Skeletal muscle satellite cell (primary cell): ENCODE measurements around the gene EFNA5.
A peak's percentile ranks its signal among the peaks of the same experiment; 100 is the strongest.

Experiments used
- H3K27me3 ChIP-seq: 2 replicates; pipeline ENCODE4 v1.7.0; 2013; ENCODE audit warnings: low read length; ENCODE audit not compliant: control insufficient read depth, insufficient read depth
- H3K36me3 ChIP-seq: 2 replicates; pipeline ENCODE4 v1.7.0; 2013; ENCODE audit warnings: mild to moderate bottlenecking, control low read depth, low read length; ENCODE audit not compliant: insufficient read depth
- H3K4me1 ChIP-seq: 2 replicates; pipeline ENCODE4 v1.7.0; 2013; ENCODE audit warnings: low read length; ENCODE audit not compliant: control insufficient read depth, insufficient read depth
- H3K4me2 ChIP-seq: 2 replicates; pipeline ENCODE4 v1.7.0; 2013; ENCODE audit warnings: mild to moderate bottlenecking, low read length
- H3K4me3 ChIP-seq: 2 replicates; pipeline ENCODE4 v1.7.0; 2013; ENCODE audit warnings: low read length
- H3K9ac ChIP-seq: 2 replicates; pipeline ENCODE4 v1.7.0; 2013; ENCODE audit warnings: mild to moderate bottlenecking, low read depth, low read length, moderate library complexity
- H3K9me3 ChIP-seq: replicated peaks from 2 replicates; pipeline ENCODE4 v1.7.0; 2013; ENCODE audit warnings: mild to moderate bottlenecking, control low read depth, low read length

EFNA5 gene

DNA sequence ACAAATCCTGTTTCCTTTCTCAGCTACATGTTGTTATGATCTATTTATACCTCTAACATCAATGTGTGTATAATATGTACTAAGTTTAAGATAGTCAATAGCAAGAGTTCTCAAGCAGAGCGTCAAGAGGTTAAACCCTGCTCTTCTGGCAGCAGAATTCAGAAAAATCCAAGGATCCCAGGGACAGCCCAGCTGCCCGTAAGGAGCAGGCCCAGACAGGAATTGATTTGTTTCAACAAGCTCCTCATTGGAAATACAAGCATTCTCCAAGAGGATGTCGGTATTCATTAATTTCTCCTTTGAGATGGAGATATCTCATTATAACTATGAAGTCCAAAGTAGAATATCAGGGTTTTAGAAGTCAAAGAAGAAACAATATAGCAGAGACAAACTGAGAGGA is 14.9 kb downstream of the EFNA5 start:
- H3K27me3 ChIP-seq: no peaks in the 10 kb centered on the region
- H3K9ac ChIP-seq: no peak overlapping the region
- no peaks in the 10 kb centered on the region for H3K9me3 ChIP-seq
- H3K4me3 ChIP-seq: no peak overlapping the region
- H3K4me2 ChIP-seq: no peak overlapping the region
- no peaks in the 10 kb centered on the region for H3K36me3 ChIP-seq
- no peaks in the 10 kb centered on the region for H3K4me1 ChIP-seq

DNA sequence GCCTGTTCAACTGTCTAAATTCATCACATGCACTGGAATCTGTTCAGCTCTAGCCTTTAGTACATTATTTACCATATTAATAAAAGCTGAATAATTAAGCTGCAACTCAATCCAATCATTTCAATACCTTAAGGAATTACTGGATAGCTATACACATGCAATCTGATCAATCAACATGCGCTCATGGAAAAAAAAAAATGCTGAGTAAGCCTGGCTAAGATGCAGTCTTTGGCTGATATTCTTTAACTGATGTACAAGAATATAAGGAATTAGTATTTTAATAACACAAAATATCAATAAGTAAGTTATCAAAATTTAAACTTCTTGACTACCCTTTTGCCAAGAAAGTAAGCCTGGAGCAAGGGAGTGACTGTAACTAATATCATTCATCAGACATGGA is 15.9 kb downstream of the EFNA5 start:
- Histone ChIP-seq H3K4me3 (no peak overlapping the region), H3K9me3 (no peaks in the 10 kb centered on the region), H3K36me3 (no peaks in the 10 kb centered on the region), H3K27me3 (no peaks in the 10 kb centered on the region), H3K4me1 (no peaks in the 10 kb centered on the region), H3K4me2 (no peak overlapping the region), H3K9ac (no peak overlapping the region)

DNA sequence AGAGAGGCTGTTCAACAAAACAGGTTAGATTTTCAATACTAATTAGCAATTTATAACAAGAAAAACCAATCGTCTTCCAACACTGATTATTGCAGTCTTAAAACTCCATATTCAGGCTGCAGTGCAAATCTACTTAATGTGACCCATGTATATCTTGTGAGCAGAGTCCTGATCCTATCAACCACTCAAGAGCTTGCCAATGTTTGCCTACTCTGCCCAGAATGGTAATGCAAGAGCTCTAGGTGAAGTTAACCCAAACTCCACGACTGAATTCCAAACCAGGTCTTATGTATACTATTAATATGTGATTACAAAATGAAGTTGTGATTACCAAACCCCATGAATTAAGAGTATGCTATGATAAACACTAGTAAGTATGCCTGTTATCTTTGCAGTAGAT is 17.1 kb downstream of the EFNA5 start:
- no peaks in the 10 kb centered on the region for H3K27me3 ChIP-seq
- H3K4me1 ChIP-seq: no peaks in the 10 kb centered on the region
- no peaks in the 10 kb centered on the region for H3K36me3 ChIP-seq
- no peak overlapping the region for H3K9ac ChIP-seq
- no peak overlapping the region for H3K4me3 ChIP-seq
- H3K4me2 ChIP-seq: no peak overlapping the region
- no peaks in the 10 kb centered on the region for H3K9me3 ChIP-seq

DNA sequence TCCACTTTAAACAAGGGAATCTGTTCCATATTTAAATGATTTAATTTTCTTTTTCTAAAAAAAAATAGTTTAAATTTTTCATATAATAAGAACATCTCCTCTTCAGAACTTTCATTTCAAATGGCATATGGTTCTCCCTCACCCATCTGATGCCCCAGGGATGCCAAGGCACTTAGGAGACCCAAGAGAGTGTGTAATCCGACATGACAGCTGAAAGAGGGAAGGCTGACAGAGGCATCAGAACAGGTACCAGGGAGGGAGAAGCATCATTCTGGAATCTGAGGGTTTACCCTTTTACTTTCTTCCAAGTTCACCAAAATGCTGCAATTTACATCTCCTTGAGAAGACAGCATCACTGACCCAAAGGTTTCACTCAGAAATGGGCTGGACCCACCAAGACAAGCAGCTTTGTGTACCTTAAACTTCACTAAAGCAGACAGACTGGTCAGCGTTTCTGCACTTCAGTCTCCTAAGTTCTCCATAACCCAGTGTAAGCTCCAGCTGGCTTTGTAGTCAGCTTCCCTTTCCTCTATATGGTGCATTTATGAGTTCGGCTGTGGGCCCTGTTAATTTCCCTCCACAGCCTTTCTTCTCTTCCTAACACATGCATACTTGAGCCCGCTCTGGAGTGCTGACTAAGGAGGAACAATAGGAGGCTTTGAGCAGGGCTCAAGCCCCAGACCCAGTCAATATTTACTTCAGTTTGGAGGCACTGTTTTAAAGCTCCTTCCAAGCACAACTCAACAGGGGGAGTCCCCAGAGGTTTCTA is 17.7 kb downstream of the EFNA5 start:
- H3K4me2 ChIP-seq: no peak overlapping the region
- H3K27me3 ChIP-seq: no peaks in the 10 kb centered on the region
- H3K36me3 ChIP-seq: no peaks in the 10 kb centered on the region
- H3K4me3 ChIP-seq: no peak overlapping the region
- no peaks in the 10 kb centered on the region for H3K9me3 ChIP-seq
- no peak overlapping the region for H3K9ac ChIP-seq
- no peaks in the 10 kb centered on the region for H3K4me1 ChIP-seq

DNA sequence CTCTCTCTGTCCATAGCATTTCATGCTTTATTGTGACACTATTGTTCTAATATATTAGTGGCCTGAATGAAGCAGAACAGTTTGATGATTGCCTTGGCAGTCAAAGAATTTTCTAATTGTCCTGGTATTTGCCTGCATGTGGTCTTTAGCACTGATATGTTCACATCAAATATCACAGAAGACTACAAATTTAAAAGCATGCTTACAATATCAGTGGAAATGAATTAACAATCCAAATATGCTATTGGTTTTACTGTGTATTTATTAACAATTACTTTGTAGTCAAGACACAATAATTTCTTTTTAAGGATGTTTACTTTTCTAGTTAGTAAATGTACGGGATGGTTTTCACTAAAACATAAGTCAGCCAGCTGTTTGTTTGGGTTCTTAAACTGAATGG is 18.3 kb downstream of the EFNA5 start:
- no peak overlapping the region for H3K9ac ChIP-seq
- no peaks in the 10 kb centered on the region for H3K9me3 ChIP-seq
- H3K27me3 ChIP-seq: no peaks in the 10 kb centered on the region
- H3K36me3 ChIP-seq: no peaks in the 10 kb centered on the region
- no peaks in the 10 kb centered on the region for H3K4me1 ChIP-seq
- H3K4me3 ChIP-seq: no peak overlapping the region
- no peak overlapping the region for H3K4me2 ChIP-seq

DNA sequence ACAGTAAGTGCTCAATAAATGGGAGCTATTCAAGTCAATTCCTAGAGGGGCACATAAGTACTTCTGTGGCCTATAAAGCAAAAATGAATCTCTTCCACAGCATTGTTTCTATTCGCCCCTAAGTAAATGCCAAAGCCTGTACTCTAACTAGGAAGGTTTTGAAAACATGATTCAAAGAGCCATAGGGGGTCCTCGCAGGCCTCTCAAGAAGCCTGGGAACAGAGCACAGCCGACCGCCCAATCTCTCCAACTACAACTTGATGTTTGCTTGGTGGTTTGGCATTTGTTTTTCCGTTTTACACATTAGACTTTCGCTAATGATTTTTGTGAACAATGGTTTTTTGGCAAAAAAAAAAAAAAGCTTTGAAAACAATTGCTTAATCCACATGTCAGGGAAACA is 19.4 kb downstream of the EFNA5 start:
- no peak overlapping the region for H3K9ac ChIP-seq
- H3K4me2 ChIP-seq: no peak overlapping the region
- H3K9me3 ChIP-seq: no peaks in the 10 kb centered on the region
- H3K36me3 ChIP-seq: no peaks in the 10 kb centered on the region
- no peaks in the 10 kb centered on the region for H3K4me1 ChIP-seq
- H3K27me3 ChIP-seq: no peaks in the 10 kb centered on the region
- no peak overlapping the region for H3K4me3 ChIP-seq

DNA sequence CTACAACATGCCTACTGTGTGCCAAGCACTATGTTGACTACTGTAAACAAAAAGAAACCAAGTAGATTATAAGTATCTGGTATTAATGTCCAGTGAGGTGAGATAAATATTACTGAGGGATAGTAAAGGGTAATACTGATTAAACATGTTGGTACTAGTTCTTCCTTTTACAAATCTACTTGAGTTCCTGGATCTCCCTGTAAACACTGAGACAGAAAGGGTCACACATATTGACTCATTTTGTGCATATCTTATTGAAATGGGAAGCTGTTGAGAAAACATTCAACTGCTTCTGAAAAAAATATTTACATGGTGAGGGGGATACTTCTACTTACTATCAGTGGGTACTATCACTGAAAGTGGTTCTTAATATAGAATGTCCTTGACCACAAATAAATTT is 24.3 kb downstream of the EFNA5 start:
- Histone ChIP-seq H3K9ac (no peak overlapping the region), H3K27me3 (no peaks in the 10 kb centered on the region), H3K4me2 (no peak overlapping the region), H3K9me3 (no peaks in the 10 kb centered on the region), H3K4me3 (no peak overlapping the region), H3K36me3 (no peaks in the 10 kb centered on the region), H3K4me1 (no peaks in the 10 kb centered on the region)

DNA sequence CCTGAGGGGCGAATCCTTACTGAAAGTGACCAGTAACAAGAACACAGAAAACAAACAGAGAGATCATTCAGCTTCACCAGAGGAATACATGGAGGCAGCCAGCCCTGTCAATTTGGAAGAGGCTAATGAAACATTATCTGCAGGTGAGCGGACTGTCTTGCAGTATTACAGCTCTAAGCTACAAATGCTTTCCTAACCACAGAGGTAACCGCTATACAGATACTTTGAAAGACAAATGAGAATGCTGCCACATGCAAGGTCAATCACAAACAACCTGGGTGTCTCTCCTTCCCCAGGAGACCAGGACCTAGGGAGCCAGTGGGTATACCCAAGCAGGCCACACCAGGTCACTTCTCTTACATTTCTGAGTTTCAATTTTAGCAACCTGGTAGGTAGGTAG is 30.2 kb downstream of the EFNA5 start:
- H3K9ac ChIP-seq: no peak overlapping the region
- H3K9me3 ChIP-seq: no peaks in the 10 kb centered on the region
- H3K36me3 ChIP-seq: no peaks in the 10 kb centered on the region

DNA sequence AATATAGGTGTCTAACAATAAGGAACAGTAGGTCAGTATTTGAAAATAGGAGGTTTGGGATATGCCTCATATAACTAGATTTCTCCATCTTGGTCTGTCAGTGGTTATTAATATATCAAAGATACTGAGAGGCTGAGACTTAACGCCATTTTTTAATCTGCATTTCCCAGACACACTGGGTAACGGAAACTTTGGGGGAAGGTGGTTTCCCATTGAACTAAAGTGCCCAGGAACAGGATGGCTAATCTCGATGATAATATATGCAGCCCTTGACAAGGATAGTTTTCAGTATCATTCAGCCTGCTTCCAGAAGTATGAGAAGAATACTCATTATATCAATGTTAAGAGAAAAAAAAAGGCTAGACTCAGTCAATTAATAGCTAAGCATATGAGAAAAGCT is 30.7 kb downstream of the EFNA5 start:
- Histone ChIP-seq H3K27me3 (no peaks in the 10 kb centered on the region), H3K4me2 (no peak overlapping the region), H3K36me3 (no peaks in the 10 kb centered on the region), H3K9me3 (no peaks in the 10 kb centered on the region), H3K4me1 (peaks cover 24% of the 10 kb centered on the region), H3K9ac (no peak overlapping the region), H3K4me3 (no peak overlapping the region)

More for the DNA sequence above, 30.2 kb downstream of the EFNA5 start:
- Histone ChIP-seq H3K4me1 (peaks cover 18% of the 10 kb centered on the region), H3K4me2 (no peak overlapping the region), H3K4me3 (no peak overlapping the region), H3K27me3 (no peaks in the 10 kb centered on the region)

DNA sequence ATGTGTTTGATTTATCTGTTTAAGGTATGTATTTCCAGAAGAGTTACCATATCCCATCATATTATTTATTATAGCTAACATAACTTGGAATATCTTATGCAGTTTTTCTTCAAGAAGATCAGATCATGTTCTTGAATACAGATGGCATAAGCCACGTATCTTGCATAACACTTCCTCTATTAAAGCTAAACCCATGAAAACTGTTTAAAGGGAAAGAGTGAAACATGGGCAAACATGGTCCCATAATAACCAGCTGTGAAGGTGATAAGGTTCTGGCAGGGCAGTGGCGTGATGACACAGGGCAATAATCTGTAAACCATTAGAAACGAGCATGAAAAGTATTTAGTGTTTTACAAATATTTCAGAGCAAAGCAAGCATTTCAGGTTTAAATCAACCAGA is 34.2 kb downstream of the EFNA5 start:
- Histone ChIP-seq H3K9me3 (no peaks in the 10 kb centered on the region), H3K4me2 (peak overlapping the region; percentile 43), H3K27me3 (no peaks in the 10 kb centered on the region), H3K4me1 (peaks cover 50% of the 10 kb centered on the region), H3K4me3 (no peak overlapping the region), H3K9ac (peak overlapping the region; percentile 14), H3K36me3 (no peaks in the 10 kb centered on the region)

DNA sequence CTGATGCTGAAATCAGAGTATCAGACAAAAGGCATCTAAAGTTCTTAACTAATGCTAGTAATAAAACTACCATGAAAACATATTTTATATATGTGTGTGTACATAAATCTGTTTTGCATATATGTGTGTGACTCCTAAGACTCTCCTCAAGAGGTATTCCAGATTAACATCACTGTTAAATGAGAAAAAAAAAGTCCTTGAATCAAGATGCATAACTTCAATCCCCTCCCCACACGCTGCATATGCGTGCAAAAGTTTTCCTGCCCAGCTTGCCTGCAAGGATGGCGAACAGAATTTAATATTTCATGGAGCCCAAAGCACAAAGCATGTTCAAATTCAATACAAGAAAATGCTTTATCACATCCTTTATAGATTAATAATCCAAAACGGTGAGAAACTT is 34.7 kb downstream of the EFNA5 start:
- no peaks in the 10 kb centered on the region for H3K9me3 ChIP-seq
- H3K4me1 ChIP-seq: peaks cover 50% of the 10 kb centered on the region
- H3K9ac ChIP-seq: peak overlapping the region; percentile 14
- peak overlapping the region; percentile 43 for H3K4me2 ChIP-seq
- H3K27me3 ChIP-seq: no peaks in the 10 kb centered on the region
- H3K36me3 ChIP-seq: no peaks in the 10 kb centered on the region
- no peak overlapping the region for H3K4me3 ChIP-seq
